ENCODE data around the gene DNAJC27.

The DNAJC27 gene

GRCh38 chr2:24899361-24899910, 72.3 kb downstream of the DNAJC27 start:
- TF ChIP-seq CTCF (conservative IDR thresholded peaks at IDR 0.05; ENCODE audit: low read depth, low read length): no peak
- no peak overlapping the region for H3K4me3 ChIP-seq (ENCODE audit: low read length)
- no peak for DNase-seq (ENCODE audit: low read depth)

GRCh38 chr2:24898122-24899109, 73.3 kb downstream of the DNAJC27 start:
- TF ChIP-seq CTCF (conservative IDR thresholded peaks at IDR 0.05; ENCODE audit: low read depth, low read length): no peak
- H3K4me3 ChIP-seq (ENCODE audit: low read length): no peak overlapping the region
- no peak for DNase-seq (ENCODE audit: low read depth)

GRCh38 chr2:24894750-24895149, 77.0 kb downstream of the DNAJC27 start:
- no peak for DNase-seq (ENCODE audit: low read depth)
- TF ChIP-seq CTCF (conservative IDR thresholded peaks at IDR 0.05; ENCODE audit: low read depth, low read length): no peak
- no peak overlapping the region for H3K4me3 ChIP-seq (ENCODE audit: low read length)

GRCh38 chr2:24893934-24894333, 77.8 kb downstream of the DNAJC27 start:
- no peak for DNase-seq (ENCODE audit: low read depth)
- H3K4me3 ChIP-seq (ENCODE audit: low read length): no peak overlapping the region
- no peak for TF ChIP-seq CTCF (conservative IDR thresholded peaks at IDR 0.05; ENCODE audit: low read depth, low read length)

All from retinal pigment epithelial cell (primary cell).